Measurements from ENCODE around the gene THSD4. TPM values are rescaled to one million over a fixed set of nuclear protein-coding genes. Genes with fewer than 3 reads are reported as not detected.

Gene THSD4
- total RNA-seq, 1 experiment from 2014 or later = 65.4 TPM

- ChIA-PET CTCF (interaction anchor here (0.6 kb wide), 1 partner anchor 513 kb away, joined by 3 read pairs; no protein-coding TSS in a partner anchor), POLR2A (no interaction called here)
- Histone ChIP-seq H3K4me1 (ENCODE audit: control insufficient read depth, insufficient read depth, low read length) (no peaks in the 10 kb centered on the region; the same call in 1 of the 2 replicates), H3K9me3 (ENCODE audit: control insufficient read depth, insufficient read depth, low read depth, low read length) (no peaks in the 10 kb centered on the region), H3K27ac (ENCODE audit: low read length) (no peak overlapping the region), H3K36me3 (ENCODE audit: control insufficient read depth, insufficient read depth, low read length) (no peaks in the 10 kb centered on the region; the same call in 1 of the 2 replicates), H3K27me3 (ENCODE audit: control insufficient read depth, insufficient read depth, low read length) (no peaks in the 10 kb centered on the region), H3K4me3 (ENCODE audit: low read depth in 2 of 2, low read length in 2 of 2) (no peak overlapping the region)
- BruUV-seq (replicated peaks) = no TSS peak
- DNase-seq (ENCODE audit: low read depth, low spot score) (no peak), ATAC-seq (no peak)
- TF ChIP-seq TCF7L2 (IDR thresholded peaks at IDR 0.05; ENCODE audit: low read depth, low read length) = no peak
- no peak for TF ChIP-seq SIN3A (IDR thresholded peaks at IDR 0.05; ENCODE audit: borderline replicate concordance, insufficient read depth, low read depth, low read length)
- TF ChIP-seq REST (IDR thresholded peaks at IDR 0.05; ENCODE audit: insufficient read depth in 1 of 2, low read depth in 2 of 2, low read length in 1 of 2) = no peak
- no peak for TF ChIP-seq CTCF (IDR thresholded peaks at IDR 0.05)
- TF ChIP-seq POLR2AphosphoS5 (IDR thresholded peaks at IDR 0.05; ENCODE audit: low read depth, low read length) = no peak
- in situ Hi-C loops (cut with HindIII; ENCODE audit: low pct_unique_long_range_greater_than_20kb, low sequenced_read_pairs) (no loop called here), intact Hi-C loops (cut with micrococcal nuclease; ENCODE audit: unreplicated experiment) (no loop called here)
Measured at GRCh38 chr15:71380345-71380744, 265.1 kb downstream of the THSD4 start.

- no peak overlapping the region for H3K4me3 ChIP-seq (ENCODE audit: low read depth in 2 of 2, low read length in 2 of 2)
- no peaks in the 10 kb centered on the region; the same call in 1 of the 2 replicates for H3K4me1 ChIP-seq (ENCODE audit: control insufficient read depth, insufficient read depth, low read length)
- TF ChIP-seq CTCF (IDR thresholded peaks at IDR 0.05) (no peak), REST (IDR thresholded peaks at IDR 0.05; ENCODE audit: insufficient read depth in 1 of 2, low read depth in 2 of 2, low read length in 1 of 2) (no peak), TCF7L2 (IDR thresholded peaks at IDR 0.05; ENCODE audit: low read depth, low read length) (no peak), POLR2AphosphoS5 (IDR thresholded peaks at IDR 0.05; ENCODE audit: low read depth, low read length) (no peak), SIN3A (IDR thresholded peaks at IDR 0.05; ENCODE audit: borderline replicate concordance, insufficient read depth, low read depth, low read length) (no peak)
- no peaks in the 10 kb centered on the region; the same call in 1 of the 2 replicates for H3K36me3 ChIP-seq (ENCODE audit: control insufficient read depth, insufficient read depth, low read length)
- no peak overlapping the region for H3K27ac ChIP-seq (ENCODE audit: low read length)
- no peaks in the 10 kb centered on the region for H3K27me3 ChIP-seq (ENCODE audit: control insufficient read depth, insufficient read depth, low read length)
- in situ Hi-C loops (cut with HindIII; ENCODE audit: low pct_unique_long_range_greater_than_20kb, low sequenced_read_pairs) (no loop called here), intact Hi-C loops (cut with micrococcal nuclease; ENCODE audit: unreplicated experiment) (no loop called here)
- no peaks in the 10 kb centered on the region for H3K9me3 ChIP-seq (ENCODE audit: control insufficient read depth, insufficient read depth, low read depth, low read length)
- CTCF ChIA-PET = no interaction called here
- no TSS peak for BruUV-seq (replicated peaks)
- no peak for DNase-seq (ENCODE audit: low read depth, low spot score)
- POLR2A ChIA-PET = no interaction called here
- no peak for ATAC-seq
Measured at GRCh38 chr15:71384501-71384900, 269.2 kb downstream of the THSD4 start.
